Adrenal gland (tissue), 5 donors: ENCODE results near the gene INPP1.
"Not testable (repeated sequence)": the region's sequence is repeated elsewhere in the genome, so short reads cannot be mapped to it uniquely, and the experiment has no call there.

Experiments
- CTCF ChIP-seq, 6 experiments: fragments of 450-650 bp in 4 of 6; fragments of 200-600 bp in 2 of 6; sonication (generic) in 1 of 6; IDR thresholded peaks; 1 replicate in 5 of 6; 2 replicates in 1 of 6; pipeline versions ENCODE4 v1.5.1 to v1.8.0; 2016 to 2021; ENCODE audit warnings: antibody characterized with exemption in 6 of 6, mild to moderate bottlenecking in 2 of 6, moderate library complexity in 1 of 6
- POLR2A ChIP-seq, 2 donors: fragments of 450-650 bp; IDR thresholded peaks; one replicate each; pipeline ENCODE4 v1.6.1; 2017; ENCODE audit warnings: antibody characterized with exemption in 2 of 2, mild to moderate bottlenecking in 2 of 2, moderate library complexity in 1 of 2
- donor health status: DM: no; HTN: no; CAD: no.

GRCh38 chr2:190358655-190359448, 15.5 kb downstream of the INPP1 start:
- TF ChIP-seq CTCF, POLR2A (IDR thresholded peaks at IDR 0.05): not testable (repeated sequence)
